Osteocyte (in vitro differentiated cells): ENCODE data around the gene ARHGEF7. TPM values are rescaled to one million over a fixed set of nuclear protein-coding genes. Genes with fewer than 3 reads are reported as not detected.

ENCODE experiments used
- DNase-seq: peaks from one replicate; pipeline ENCODE4 v3.0.0; 2021; ENCODE audit warnings: mixed read lengths; ENCODE audit not compliant: unreplicated experiment; ENCODE audit errors: extremely low spot score
- H3K27ac Mint-ChIP-seq: one replicate; pipeline ENCODE4 v1.8.0; 2021; ENCODE audit warnings: mild to moderate bottlenecking, mixed read lengths; ENCODE audit not compliant: unreplicated experiment
- H3K27me3 Mint-ChIP-seq: one replicate; pipeline ENCODE4 v1.8.0; 2021; ENCODE audit warnings: mixed read lengths; ENCODE audit not compliant: unreplicated experiment
- H3K36me3 Mint-ChIP-seq: one replicate; pipeline ENCODE4 v1.8.0; 2021; ENCODE audit warnings: mixed read lengths; ENCODE audit not compliant: unreplicated experiment
- H3K4me1 Mint-ChIP-seq: one replicate; pipeline ENCODE4 v1.8.0; 2021; ENCODE audit warnings: mixed read lengths; ENCODE audit not compliant: unreplicated experiment
- H3K4me3 Mint-ChIP-seq: one replicate; pipeline ENCODE4 v1.8.0; 2021; ENCODE audit warnings: mild to moderate bottlenecking, moderate library complexity, mixed read lengths; ENCODE audit not compliant: unreplicated experiment
- H3K9me3 Mint-ChIP-seq: one replicate; pipeline ENCODE4 v1.8.0; 2021; ENCODE audit warnings: mixed read lengths; ENCODE audit not compliant: unreplicated experiment
- CTCF ChIP-seq: fragments of 200-600 bp; sonication (generic); IDR thresholded peaks from 2 replicates; pipeline ENCODE4 v1.5.0; 2021; ENCODE audit warnings: antibody characterized with exemption, mild to moderate bottlenecking, moderate library complexity
- total RNA-seq: library from RNA; stranded (reverse); gene quantifications from 2 replicates; pipeline ENCODE4 v1.2.1, GENCODE V29; 2021

ARHGEF7 gene
- total RNA-seq, 1 donor from 2014 or later = 125 TPM

- Mint-ChIP-seq H3K27ac (peak overlapping the region; percentile 92), H3K27me3 (no peaks in the 10 kb centered on the region), H3K4me1 (peaks cover 65% of the 10 kb centered on the region), H3K36me3 (peaks cover 24% of the 10 kb centered on the region), H3K9me3 (no peaks in the 10 kb centered on the region), H3K4me3 (no peak overlapping the region)
- TF ChIP-seq CTCF = no peak
- DNase-seq = no peak
Measured at GRCh38 chr13:111201304-111201940, 86.3 kb downstream of the ARHGEF7 start.

GRCh38 chr13:111202156-111202621, 87.1 kb downstream of the ARHGEF7 start:
- H3K4me3 Mint-ChIP-seq = peak overlapping the region; percentile 71
- H3K9me3 Mint-ChIP-seq = no peaks in the 10 kb centered on the region
- peak overlapping the region; percentile 92 for H3K27ac Mint-ChIP-seq
- H3K27me3 Mint-ChIP-seq = no peaks in the 10 kb centered on the region
- TF ChIP-seq CTCF = no peak
- H3K4me1 Mint-ChIP-seq = peaks cover 64% of the 10 kb centered on the region
- H3K36me3 Mint-ChIP-seq = peaks cover 22% of the 10 kb centered on the region
- DNase-seq = no peak

GRCh38 chr13:111202745-111203144, 87.6 kb downstream of the ARHGEF7 start:
- Mint-ChIP-seq H3K9me3 (no peaks in the 10 kb centered on the region), H3K36me3 (peaks cover 18% of the 10 kb centered on the region), H3K4me1 (peaks cover 70% of the 10 kb centered on the region), H3K27me3 (no peaks in the 10 kb centered on the region), H3K27ac (peak overlapping the region; percentile 92), H3K4me3 (peak overlapping the region; percentile 71)
- DNase-seq = no peak
- no peak for TF ChIP-seq CTCF

GRCh38 chr13:111203736-111204389, 88.8 kb downstream of the ARHGEF7 start:
- no peak for DNase-seq
- no peak for TF ChIP-seq CTCF
- Mint-ChIP-seq H3K4me1 (peaks cover 81% of the 10 kb centered on the region), H3K27ac (peak overlapping the region; percentile 92), H3K36me3 (peaks cover 6% of the 10 kb centered on the region), H3K9me3 (no peaks in the 10 kb centered on the region), H3K4me3 (peak overlapping the region; percentile 71), H3K27me3 (no peaks in the 10 kb centered on the region)

GRCh38 chr13:111204438-111205177, 89.5 kb downstream of the ARHGEF7 start:
- Mint-ChIP-seq H3K36me3 (peaks cover 3% of the 10 kb centered on the region), H3K4me3 (peak overlapping the region; percentile 71), H3K27me3 (no peaks in the 10 kb centered on the region), H3K27ac (peak overlapping the region; percentile 92), H3K4me1 (peaks cover 87% of the 10 kb centered on the region), H3K9me3 (no peaks in the 10 kb centered on the region)
- no peak for TF ChIP-seq CTCF
- no peak for DNase-seq
